Muscle layer of duodenum (tissue), 2 donors: ENCODE results near the gene CCT6B.

Source experiments
- H3K27ac ChIP-seq: one replicate; pipeline ENCODE4 v1.7.0; 2013; ENCODE audit warnings: mild to moderate bottlenecking, low read length
- H3K27me3 ChIP-seq: one replicate; pipeline ENCODE4 v1.7.0; 2013; ENCODE audit warnings: low read depth, mild to moderate bottlenecking, control low read depth, low read length
- H3K36me3 ChIP-seq, 2 donors: one replicate each; pipeline ENCODE4 v1.7.0; 2013; ENCODE audit warnings: low read length in 2 of 2, control low read depth in 1 of 2, mild to moderate bottlenecking in 1 of 2; ENCODE audit not compliant: insufficient read depth in 2 of 2, control insufficient read depth in 1 of 2
- H3K4me1 ChIP-seq, 2 donors: one replicate each; pipeline ENCODE4 v1.7.0; 2013; ENCODE audit warnings: low read length in 2 of 2, mild to moderate bottlenecking in 2 of 2, control low read depth in 1 of 2, moderate library complexity in 1 of 2; ENCODE audit not compliant: insufficient read depth in 2 of 2, control insufficient read depth in 1 of 2
- H3K4me3 ChIP-seq, 2 donors: one replicate each; pipeline ENCODE4 v1.7.0; 2013; ENCODE audit warnings: low read length in 2 of 2, low read depth in 1 of 2, mild to moderate bottlenecking in 1 of 2
- H3K9me3 ChIP-seq, 2 donors: one replicate each; pipeline ENCODE4 v1.7.0; 2013; ENCODE audit warnings: low read length in 2 of 2, control low read depth in 1 of 2, mild to moderate bottlenecking in 1 of 2; ENCODE audit not compliant: control insufficient read depth in 1 of 2
- donor health status: healthy.

The CCT6B gene

DNA sequence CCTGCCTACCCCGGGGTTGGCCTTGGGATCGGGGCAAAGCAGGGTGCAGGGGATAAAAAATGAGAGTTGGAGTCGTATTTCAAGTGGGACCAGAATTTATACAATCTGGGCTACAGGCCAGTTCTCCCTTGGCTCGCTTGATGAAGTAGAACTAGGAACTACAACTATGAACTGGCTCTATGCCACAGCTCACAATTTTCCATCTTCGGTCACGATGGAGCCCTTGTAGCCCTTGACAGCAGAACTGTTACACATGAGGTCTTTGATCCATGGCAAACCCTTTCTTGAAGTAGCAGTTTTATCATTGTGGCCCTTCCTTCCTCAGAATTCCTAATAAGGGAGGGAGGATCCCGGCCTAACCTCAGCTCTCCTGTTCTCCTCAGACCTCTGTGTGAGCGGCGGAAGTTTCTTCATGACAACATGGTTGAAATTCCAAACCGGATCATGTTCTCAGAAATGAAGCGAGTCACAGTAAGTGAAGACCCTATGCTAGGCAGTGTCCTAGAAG is 36.1 kb upstream of the CCT6B start:
- Histone ChIP-seq H3K27me3 (no peaks in the 10 kb centered on the region), H3K4me3 (peak overlapping the region in 1 of 2 donors; percentile 12), H3K9me3 (no peaks in the 10 kb centered on the region), H3K27ac (peak overlapping the region; percentile 93), H3K4me1 (peaks cover 7 to 14% of the 10 kb centered on the region in 2 donors), H3K36me3 (peaks cover 42 to 63% of the 10 kb centered on the region in 2 donors)

DNA sequence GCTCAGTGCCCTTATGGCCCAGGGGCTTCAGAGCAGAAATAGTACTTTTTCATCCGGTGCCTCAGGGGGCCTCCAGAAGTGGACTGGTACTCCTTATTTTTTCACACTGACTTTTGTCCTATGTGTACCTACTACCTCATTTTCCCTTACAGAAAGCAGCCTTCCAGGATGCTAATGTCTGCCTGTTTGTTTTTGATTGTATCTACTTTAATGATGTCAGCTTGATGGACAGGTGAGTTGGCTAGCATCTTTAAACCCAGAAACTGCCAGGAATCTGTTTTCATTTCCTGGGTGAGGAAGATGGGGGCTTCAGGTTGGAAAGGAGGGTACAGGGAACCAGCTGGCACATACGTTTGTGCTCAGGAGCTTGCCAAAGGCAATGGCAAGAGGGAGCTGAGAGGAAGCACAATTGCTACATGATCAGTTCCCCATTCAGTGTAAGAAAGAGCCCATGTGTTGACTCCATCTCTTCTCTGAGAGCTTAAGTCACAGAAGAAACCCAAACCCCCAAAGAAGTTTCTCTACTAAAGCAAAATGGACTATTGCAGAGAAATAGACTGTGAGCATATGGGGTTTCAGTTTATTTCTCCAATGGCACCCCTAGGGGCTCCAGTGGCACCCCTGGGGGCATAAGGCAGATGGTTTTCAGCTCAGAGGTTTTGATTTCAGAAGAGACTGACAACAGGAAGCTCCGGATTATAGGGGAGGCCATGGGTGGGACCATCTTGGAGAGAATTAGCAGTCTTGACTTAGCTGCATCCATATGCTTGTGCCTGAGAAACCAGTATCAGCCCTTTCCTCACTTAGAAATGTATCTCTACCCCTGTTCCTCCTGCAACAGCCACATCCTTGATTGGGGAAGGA is 35.4 kb upstream of the CCT6B start:
- no peaks in the 10 kb centered on the region for H3K27me3 ChIP-seq
- H3K27ac ChIP-seq = peak overlapping the region; percentile 93

DNA sequence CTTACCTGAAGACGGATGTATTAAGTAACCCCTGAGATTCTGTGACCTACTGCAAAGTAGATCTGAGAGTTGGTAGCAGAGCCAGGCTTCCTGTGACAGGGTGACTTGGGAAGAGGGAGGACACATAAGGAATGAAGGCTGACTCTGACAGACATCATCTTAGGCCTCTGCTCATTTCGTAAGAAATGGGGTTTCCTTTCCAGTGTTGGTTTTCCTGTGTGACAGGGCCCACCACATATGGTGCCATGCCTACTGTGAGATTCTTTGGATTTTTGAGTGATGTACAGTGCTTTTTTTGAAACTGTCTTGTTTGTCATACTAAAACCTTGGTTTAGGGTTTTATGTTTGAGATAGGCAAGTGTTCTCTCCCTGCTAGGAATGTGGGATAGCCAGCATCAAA is 31.8 kb upstream of the CCT6B start:
- H3K4me3 ChIP-seq = no peak overlapping the region
- no peaks in the 10 kb centered on the region for H3K27me3 ChIP-seq
- H3K4me1 ChIP-seq = peaks cover 7 to 12% of the 10 kb centered on the region in 2 donors
- peaks cover 56 to 72% of the 10 kb centered on the region in 2 donors for H3K36me3 ChIP-seq
- no peak overlapping the region for H3K27ac ChIP-seq
- H3K9me3 ChIP-seq = no peaks in the 10 kb centered on the region

More for the DNA sequence above, 35.4 kb upstream of the CCT6B start:
- peaks cover 45 to 63% of the 10 kb centered on the region in 2 donors for H3K36me3 ChIP-seq
- no peaks in the 10 kb centered on the region for H3K9me3 ChIP-seq
- H3K4me1 ChIP-seq = peaks cover 7 to 16% of the 10 kb centered on the region in 2 donors
- peak overlapping the region in 1 of 2 donors; percentile 12 for H3K4me3 ChIP-seq

DNA sequence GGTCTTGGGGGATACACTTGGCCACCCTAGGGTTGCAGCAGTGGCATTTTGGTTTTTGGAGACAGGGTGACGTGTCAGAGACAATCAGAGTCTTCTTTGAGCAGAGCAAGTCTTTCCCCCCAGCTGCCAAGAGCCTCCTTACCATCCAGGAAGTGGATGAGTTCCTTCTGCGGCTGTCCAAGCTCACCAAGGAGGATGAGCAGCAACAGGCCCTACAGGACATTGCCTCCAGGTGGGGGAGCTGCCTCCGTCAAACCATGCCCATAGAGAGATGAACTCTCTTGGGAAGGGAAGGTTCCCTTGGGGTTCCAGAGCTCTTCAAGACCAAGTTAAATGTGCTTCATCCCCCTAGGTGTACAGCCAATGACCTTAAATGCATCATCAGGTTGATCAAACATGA is 30.3 kb upstream of the CCT6B start:
- H3K27ac ChIP-seq = no peak overlapping the region
- H3K27me3 ChIP-seq = no peaks in the 10 kb centered on the region
- H3K9me3 ChIP-seq = no peaks in the 10 kb centered on the region
- no peak overlapping the region for H3K4me3 ChIP-seq
- peaks cover 61 to 76% of the 10 kb centered on the region in 2 donors for H3K36me3 ChIP-seq
- peaks cover 0 to 6% of the 10 kb centered on the region in 2 donors for H3K4me1 ChIP-seq

- Histone ChIP-seq H3K9me3 (no peaks in the 10 kb centered on the region), H3K4me1 (peaks cover 0 to 6% of the 10 kb centered on the region in 2 donors), H3K36me3 (peaks cover 58 to 80% of the 10 kb centered on the region in 2 donors), H3K27me3 (no peaks in the 10 kb centered on the region), H3K27ac (no peak overlapping the region), H3K4me3 (no peak overlapping the region)
Observed at GRCh38 chr17:34990921-34991365, 29.7 kb upstream of the CCT6B start.

GRCh38 chr17:34989473-34989872 is 28.2 kb upstream of the CCT6B start:
- Histone ChIP-seq H3K36me3 (peaks cover 43 to 71% of the 10 kb centered on the region in 2 donors), H3K4me3 (no peak overlapping the region)

DNA sequence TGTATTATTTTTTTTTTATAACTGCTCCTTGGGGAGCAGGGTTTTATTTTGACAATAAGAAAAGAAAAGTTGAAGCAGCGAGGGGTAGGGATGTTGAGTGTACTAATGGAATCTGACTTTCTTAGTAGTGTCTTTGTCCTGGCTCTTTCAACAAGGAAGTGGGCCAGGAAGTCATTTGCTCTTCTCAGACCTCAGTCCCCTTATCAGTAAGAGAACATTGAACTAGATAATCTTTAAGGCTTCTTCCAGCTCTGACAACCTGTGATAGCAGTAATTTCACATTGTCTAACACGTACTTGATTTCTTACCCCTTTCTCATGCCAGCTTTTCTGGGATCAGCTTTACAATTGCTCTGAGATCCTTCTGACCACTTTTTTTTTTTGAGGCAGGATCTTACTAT is 27.4 kb upstream of the CCT6B start:
- peaks cover 0 to 6% of the 10 kb centered on the region in 2 donors for H3K4me1 ChIP-seq
- no peak overlapping the region for H3K27ac ChIP-seq
- H3K9me3 ChIP-seq = no peaks in the 10 kb centered on the region
- no peaks in the 10 kb centered on the region for H3K27me3 ChIP-seq
- H3K4me3 ChIP-seq = no peak overlapping the region
- H3K36me3 ChIP-seq = peaks cover 35 to 63% of the 10 kb centered on the region in 2 donors

More at GRCh38 chr17:34989473-34989872, 28.2 kb upstream of the CCT6B start:
- Histone ChIP-seq H3K27ac (no peak overlapping the region), H3K4me1 (peaks cover 0 to 6% of the 10 kb centered on the region in 2 donors), H3K9me3 (no peaks in the 10 kb centered on the region), H3K27me3 (no peaks in the 10 kb centered on the region)

- peaks cover 28 to 48% of the 10 kb centered on the region in 2 donors for H3K36me3 ChIP-seq
- no peaks in the 10 kb centered on the region for H3K9me3 ChIP-seq
- H3K27me3 ChIP-seq = no peaks in the 10 kb centered on the region
- H3K27ac ChIP-seq = no peak overlapping the region
- H3K4me1 ChIP-seq = peaks cover 0 to 17% of the 10 kb centered on the region in 2 donors
- H3K4me3 ChIP-seq = no peak overlapping the region
Observed at GRCh38 chr17:34987232-34987631, 26.0 kb upstream of the CCT6B start.

DNA sequence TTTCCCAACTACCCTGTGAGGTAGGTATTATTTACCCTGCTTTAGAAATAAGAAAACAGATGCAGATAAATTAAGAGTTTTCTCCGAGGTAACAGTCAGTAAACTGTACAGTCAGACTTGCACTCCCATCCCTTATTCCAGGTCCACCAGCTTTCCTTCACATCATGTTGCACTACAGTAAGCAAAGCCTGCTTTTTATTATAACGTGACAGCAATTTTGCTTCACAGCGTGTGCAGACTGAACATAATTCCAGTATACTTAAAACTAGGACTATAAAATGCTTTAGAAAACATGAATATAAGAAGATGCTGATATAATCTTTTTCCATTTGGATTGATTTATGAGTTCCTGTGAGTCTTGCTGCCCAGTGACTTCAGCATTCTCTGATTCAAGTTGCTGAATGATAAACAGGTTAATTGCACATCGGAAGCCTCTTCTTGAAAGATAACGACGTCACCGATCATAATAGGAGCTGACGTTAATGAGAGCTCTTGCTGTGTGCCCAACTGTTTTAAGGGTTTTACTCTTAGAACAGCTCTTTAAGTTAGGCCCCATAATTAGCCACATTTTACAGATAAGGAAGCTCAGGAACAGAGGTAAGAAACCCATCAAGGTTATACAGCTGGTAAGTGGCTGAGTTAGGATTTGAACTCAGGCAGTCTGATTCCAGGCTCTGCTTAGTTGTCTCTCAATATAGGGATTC is 20.4 kb upstream of the CCT6B start:
- Histone ChIP-seq H3K27me3 (no peaks in the 10 kb centered on the region), H3K36me3 (peaks cover 5 to 16% of the 10 kb centered on the region in 2 donors), H3K4me1 (peaks cover 7 to 28% of the 10 kb centered on the region in 2 donors), H3K27ac (peak overlapping the region; percentile 97), H3K4me3 (peak overlapping the region; percentile 77 to 79), H3K9me3 (no peaks in the 10 kb centered on the region)

DNA sequence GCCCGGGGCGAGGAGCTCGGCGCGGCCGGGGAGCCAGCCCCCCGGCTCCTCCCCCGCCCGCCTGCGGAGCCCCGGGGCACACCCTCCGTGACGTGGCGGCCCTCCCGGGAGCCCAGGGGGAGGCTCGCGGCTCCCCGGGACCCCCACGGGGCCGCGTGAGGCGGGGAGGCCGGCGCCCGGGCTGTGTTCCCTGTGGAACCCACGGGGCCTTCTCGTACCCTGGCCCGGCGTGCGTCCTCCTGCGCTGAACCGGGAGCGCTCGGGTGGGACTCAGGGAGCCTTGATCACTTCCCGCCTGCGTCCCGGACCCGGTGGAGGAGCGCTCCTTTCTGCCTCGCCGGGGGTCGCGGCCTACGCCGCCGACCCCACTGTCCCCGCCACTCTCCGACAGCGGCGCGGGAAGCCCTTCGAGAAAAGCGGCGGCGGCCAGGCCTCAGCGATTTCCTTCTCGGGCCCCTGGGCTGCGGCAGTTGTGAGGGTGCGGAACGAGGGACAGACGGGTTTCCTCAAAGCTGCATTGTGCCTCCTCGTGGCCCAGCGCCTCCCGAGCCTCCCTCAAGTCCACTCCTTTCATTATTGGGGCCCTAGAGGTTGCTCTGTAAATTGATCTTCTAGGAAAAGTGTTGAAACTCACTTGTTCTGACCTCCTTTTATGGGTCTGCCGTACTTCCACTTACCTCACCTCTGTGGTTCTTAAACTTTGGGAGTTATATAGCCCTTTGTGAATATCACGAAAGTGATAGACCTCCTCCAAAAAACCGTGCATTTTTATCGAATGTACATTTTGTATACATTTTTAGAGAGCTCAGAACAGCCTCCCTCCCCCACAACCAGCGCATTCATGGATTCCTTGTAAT is 19.6 kb upstream of the CCT6B start:
- Histone ChIP-seq H3K36me3 (peaks cover 5 to 12% of the 10 kb centered on the region in 2 donors), H3K4me1 (peaks cover 7 to 28% of the 10 kb centered on the region in 2 donors), H3K27me3 (no peaks in the 10 kb centered on the region), H3K4me3 (peak overlapping the region; percentile 77 to 79), H3K9me3 (no peaks in the 10 kb centered on the region), H3K27ac (peak overlapping the region; percentile 97)
